H9 (cell line): ENCODE results near the gene ADORA2B. TPM values are rescaled to one million over a fixed set of nuclear protein-coding genes. Genes with fewer than 3 reads are reported as not detected.
"Not testable (repeated sequence)": the region's sequence is repeated elsewhere in the genome, so short reads cannot be mapped to it uniquely, and the experiment has no call there.

Source experiments
- DNase-seq: peaks from one replicate; pipeline ENCODE4 v3.0.0-alpha.2; 2017
- H2AFZ ChIP-seq: one replicate; pipeline ENCODE4 v1.6.1; 2013; ENCODE audit warnings: mild to moderate bottlenecking, low read length, control low read depth, moderate library complexity
- H2AK5ac ChIP-seq: 2 replicates; pipeline ENCODE4 v1.6.1; 2013; ENCODE audit warnings: low read length, control low read depth, mixed read lengths; ENCODE audit not compliant: insufficient read length
- H2BK120ac ChIP-seq: one replicate; pipeline ENCODE4 v1.6.1; 2013; ENCODE audit warnings: low read depth, mild to moderate bottlenecking, low read length, control low read depth, inconsistent platforms; ENCODE audit not compliant: poor library complexity, severe bottlenecking
- H2BK12ac ChIP-seq: 2 replicates; pipeline ENCODE4 v1.6.1; 2013; ENCODE audit warnings: low read length, control low read depth, mixed read lengths, low read depth; ENCODE audit not compliant: insufficient read length
- H2BK15ac ChIP-seq: 2 replicates; pipeline ENCODE4 v1.6.1; 2013; ENCODE audit warnings: low read depth, low read length, control low read depth
- H2BK20ac ChIP-seq: one replicate; pipeline ENCODE4 v1.6.1; 2013; ENCODE audit warnings: low read depth, mild to moderate bottlenecking, low read length, control low read depth, inconsistent platforms; ENCODE audit not compliant: poor library complexity, severe bottlenecking
- H2BK5ac ChIP-seq: 2 replicates; pipeline ENCODE4 v1.6.1; 2013; ENCODE audit warnings: low read length, control low read depth, mixed read lengths; ENCODE audit not compliant: insufficient read length
- H3K14ac ChIP-seq: 2 replicates; pipeline ENCODE4 v1.6.1; 2013; ENCODE audit warnings: low read length, control low read depth; ENCODE audit not compliant: insufficient read depth
- H3K18ac ChIP-seq: 2 replicates; pipeline ENCODE4 v1.6.1; 2013; ENCODE audit warnings: low read depth, mild to moderate bottlenecking, mixed read lengths, low read length, control low read depth; ENCODE audit not compliant: insufficient read length
- H3K23ac ChIP-seq: 2 replicates; pipeline ENCODE4 v1.6.1; 2013; ENCODE audit warnings: low read length, control low read depth, mixed read lengths, low read depth; ENCODE audit not compliant: insufficient read length
- H3K23me2 ChIP-seq: 2 replicates; pipeline ENCODE4 v1.6.1; 2013; ENCODE audit warnings: low read depth, mild to moderate bottlenecking, mixed read lengths, low read length, control low read depth; ENCODE audit not compliant: insufficient read length, poor library complexity, severe bottlenecking
- H3K27ac ChIP-seq: 2 replicates; pipeline ENCODE4 v1.5.1; 2013; ENCODE audit warnings: low read length, control low read depth, mixed read lengths, low read depth; ENCODE audit not compliant: insufficient read length
- H3K27me3 ChIP-seq: 2 replicates; pipeline ENCODE4 v1.6.1; 2013; ENCODE audit warnings: low read length, control low read depth, inconsistent platforms; ENCODE audit not compliant: insufficient read depth
- H3K4ac ChIP-seq: 2 replicates; pipeline ENCODE4 v1.6.1; 2013; ENCODE audit warnings: low read depth, mild to moderate bottlenecking, control low read depth, inconsistent platforms, low read length, moderate library complexity
- H3K4me1 ChIP-seq: 2 replicates; pipeline ENCODE4 v1.6.1; 2013; ENCODE audit warnings: low read length, control low read depth, inconsistent platforms; ENCODE audit not compliant: insufficient read depth
- H3K4me2 ChIP-seq: 2 replicates; pipeline ENCODE4 v1.6.1; 2013; ENCODE audit warnings: low read length, control low read depth, mixed read lengths; ENCODE audit not compliant: insufficient read length, insufficient read depth
- H3K56ac ChIP-seq: 2 replicates; pipeline ENCODE4 v1.6.1; 2013; ENCODE audit warnings: low read depth, mild to moderate bottlenecking, mixed read lengths, low read length, control low read depth; ENCODE audit not compliant: insufficient read length
- H3K79me1 ChIP-seq: 2 replicates; pipeline ENCODE4 v1.6.1; 2013; ENCODE audit warnings: low read depth, mild to moderate bottlenecking, moderate library complexity, low read length, control low read depth, inconsistent platforms; ENCODE audit not compliant: insufficient read depth, poor library complexity, severe bottlenecking
- H3K79me2 ChIP-seq: 2 replicates; pipeline ENCODE4 v1.6.1; 2013; ENCODE audit warnings: low read length, control low read depth, inconsistent platforms; ENCODE audit not compliant: insufficient read depth
- H3K9ac ChIP-seq: 2 replicates; pipeline ENCODE4 v1.6.1; 2013; ENCODE audit warnings: low read length, control low read depth, mixed read lengths; ENCODE audit not compliant: insufficient read length; ENCODE audit errors: extremely low read depth
- H3K9me3 ChIP-seq: one replicate; pipeline ENCODE4 v1.6.1; 2013; ENCODE audit warnings: low read depth, low read length, inconsistent platforms; ENCODE audit not compliant: control insufficient read depth
- H3T11ph ChIP-seq: one replicate; pipeline ENCODE4 v1.6.1; 2013; ENCODE audit warnings: mild to moderate bottlenecking, low read length, control low read depth, inconsistent platforms
- H4K20me1 ChIP-seq: one replicate; pipeline ENCODE4 v1.6.1; 2013; ENCODE audit not compliant: control insufficient read depth, insufficient read length, insufficient read depth
- H4K5ac ChIP-seq: 2 replicates; pipeline ENCODE4 v1.6.1; 2013; ENCODE audit warnings: low read depth, mild to moderate bottlenecking, mixed read lengths, low read length, control low read depth; ENCODE audit not compliant: insufficient read length
- H4K8ac ChIP-seq: replicated peaks from 2 replicates; pipeline ENCODE4 v1.6.1; 2013; ENCODE audit warnings: low read length, control low read depth, mixed read lengths, low read depth; ENCODE audit not compliant: insufficient read length
- H4K91ac ChIP-seq: 2 replicates; pipeline ENCODE4 v1.6.1; 2013; ENCODE audit warnings: low read depth, mild to moderate bottlenecking, moderate library complexity, mixed read lengths, low read length, control low read depth; ENCODE audit not compliant: insufficient read length
- H3K27ac Mint-ChIP-seq, 3 experiments: 2 replicates in 2 of 3; 3 replicates in 1 of 3; pipeline ENCODE4 v1.8.0; 2020 to 2021; ENCODE audit warnings: mixed read lengths in 3 of 3, mild to moderate bottlenecking in 1 of 3, moderate library complexity in 1 of 3
- H3K27me3 Mint-ChIP-seq: 2 replicates; pipeline ENCODE4 v1.8.0; 2021; ENCODE audit warnings: low read depth, mild to moderate bottlenecking, moderate library complexity, mixed read lengths
- H3K36me3 Mint-ChIP-seq, 3 experiments: 2 replicates in 2 of 3; 3 replicates in 1 of 3; pipeline ENCODE4 v1.8.0; 2020 to 2021; ENCODE audit warnings: low read depth in 3 of 3, mixed read lengths in 3 of 3; ENCODE audit not compliant: insufficient read depth in 1 of 3
- H3K4me1 Mint-ChIP-seq, 2 experiments: 2 replicates each; pipeline ENCODE4 v1.8.0; 2020; ENCODE audit warnings: mixed read lengths in 2 of 2
- H3K4me3 Mint-ChIP-seq, 2 experiments: 2 replicates in 1 of 2; 3 replicates in 1 of 2; pipeline ENCODE4 v1.8.0; 2020 to 2021; ENCODE audit warnings: mild to moderate bottlenecking in 2 of 2, mixed read lengths in 2 of 2, moderate library complexity in 1 of 2
- H3K9me3 Mint-ChIP-seq, 2 experiments: 2 replicates in 1 of 2; 3 replicates in 1 of 2; pipeline ENCODE4 v1.8.0; 2020; ENCODE audit warnings: mild to moderate bottlenecking in 2 of 2, mixed read lengths in 2 of 2, moderate library complexity in 1 of 2
- WGBS: extraction: QIAGEN DNeasy Blood & Tissue Kit; methylation state at CpG from one replicate; pipeline ENCODE4 v1.1.7; 2013; ENCODE audit warnings: missing lambda C conversion rate, low lambda C conversion rate, mixed read lengths; ENCODE audit not compliant: insufficient read length; ENCODE audit errors: extremely low coverage; 5-methylcytosine and 5-hydroxymethylcytosine counted together
- total RNA-seq: library from RNA; stranded (reverse); gene quantifications from 2 replicates; pipeline ENCODE4 v1.2.1, GENCODE V29; 2021
- TF ChIP-seq, protein P1 (sequence below): fragments of 200-600 bp; sonication (generic); conservative IDR thresholded peaks from 3 replicates; pipeline ENCODE4 v1.8.0; 2021; ENCODE audit warnings: antibody characterized with exemption, mild to moderate bottlenecking

The ADORA2B gene
- total RNA-seq, 1 experiment from 2014 or later, result 3.1 TPM

DNA sequence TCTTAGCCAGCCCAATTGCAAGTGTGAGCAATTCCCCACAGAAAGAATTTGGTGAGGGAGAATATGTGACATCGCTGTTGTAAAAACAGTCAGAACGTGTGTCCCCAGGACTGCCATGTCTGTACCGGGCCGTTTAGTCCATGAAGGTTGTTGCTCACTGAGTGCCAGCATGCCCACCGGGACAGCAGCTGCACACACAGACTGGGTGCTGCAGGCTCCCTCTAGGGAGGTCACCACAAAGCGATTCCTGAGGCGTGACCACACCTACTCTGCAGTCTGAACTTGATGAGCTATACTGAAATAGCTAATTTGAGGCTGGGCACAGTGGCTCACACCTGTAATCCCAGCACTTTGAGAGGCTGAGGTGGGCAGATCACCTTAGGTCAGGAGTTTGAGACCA lies 44.1 kb upstream of the ADORA2B start:
- no CpG with 5 or more reads among the region's 7 CpGs for WGBS
- H3T11ph ChIP-seq, result no peak overlapping the region
- H3K4me1 ChIP-seq, result no peaks in the 10 kb centered on the region
- Mint-ChIP-seq H3K9me3 (peaks cover 0 to 3% of the 10 kb centered on the region in 2 experiments; a peak in 2 of 5 replicates), H3K36me3 (no peaks in the 10 kb centered on the region), H3K27ac (no peak overlapping the region), H3K4me1 (no peaks in the 10 kb centered on the region), H3K4me3 (no peak overlapping the region), H3K27me3 (no peaks in the 10 kb centered on the region)
- H2BK15ac ChIP-seq, result no peak overlapping the region
- no peaks in the 10 kb centered on the region for H3K9me3 ChIP-seq
- no peaks in the 10 kb centered on the region; the same call in 1 of the 2 replicates for H3K27me3 ChIP-seq
- H3K27ac ChIP-seq, result no peak overlapping the region
- H3K9ac ChIP-seq, result no peak overlapping the region
- no peak overlapping the region for H3K4ac ChIP-seq
- H3K23me2 ChIP-seq, result no peaks in the 10 kb centered on the region
- no peak overlapping the region for H2AK5ac ChIP-seq
- H4K5ac ChIP-seq, result no peak overlapping the region
- no peak for DNase-seq
- H3K79me1 ChIP-seq, result no peaks in the 10 kb centered on the region
- H2AFZ ChIP-seq, result no peak overlapping the region
- H3K79me2 ChIP-seq, result no peaks in the 10 kb centered on the region
- no peak overlapping the region for H4K8ac ChIP-seq
- H2BK12ac ChIP-seq, result no peak overlapping the region
- no peak overlapping the region for H2BK20ac ChIP-seq
- no peak overlapping the region for H3K18ac ChIP-seq
- no peaks in the 10 kb centered on the region for H4K20me1 ChIP-seq
- H3K56ac ChIP-seq, result no peak overlapping the region
- no peak overlapping the region for H3K23ac ChIP-seq
- H4K91ac ChIP-seq, result no peak overlapping the region
- H3K14ac ChIP-seq, result no peak overlapping the region
- no peak overlapping the region for H2BK120ac ChIP-seq
- no peak overlapping the region for H2BK5ac ChIP-seq
- TF ChIP-seq, protein P1, sequence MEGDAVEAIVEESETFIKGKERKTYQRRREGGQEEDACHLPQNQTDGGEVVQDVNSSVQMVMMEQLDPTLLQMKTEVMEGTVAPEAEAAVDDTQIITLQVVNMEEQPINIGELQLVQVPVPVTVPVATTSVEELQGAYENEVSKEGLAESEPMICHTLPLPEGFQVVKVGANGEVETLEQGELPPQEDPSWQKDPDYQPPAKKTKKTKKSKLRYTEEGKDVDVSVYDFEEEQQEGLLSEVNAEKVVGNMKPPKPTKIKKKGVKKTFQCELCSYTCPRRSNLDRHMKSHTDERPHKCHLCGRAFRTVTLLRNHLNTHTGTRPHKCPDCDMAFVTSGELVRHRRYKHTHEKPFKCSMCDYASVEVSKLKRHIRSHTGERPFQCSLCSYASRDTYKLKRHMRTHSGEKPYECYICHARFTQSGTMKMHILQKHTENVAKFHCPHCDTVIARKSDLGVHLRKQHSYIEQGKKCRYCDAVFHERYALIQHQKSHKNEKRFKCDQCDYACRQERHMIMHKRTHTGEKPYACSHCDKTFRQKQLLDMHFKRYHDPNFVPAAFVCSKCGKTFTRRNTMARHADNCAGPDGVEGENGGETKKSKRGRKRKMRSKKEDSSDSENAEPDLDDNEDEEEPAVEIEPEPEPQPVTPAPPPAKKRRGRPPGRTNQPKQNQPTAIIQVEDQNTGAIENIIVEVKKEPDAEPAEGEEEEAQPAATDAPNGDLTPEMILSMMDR, result no peak
- no peak overlapping the region for H3K4me2 ChIP-seq

DNA sequence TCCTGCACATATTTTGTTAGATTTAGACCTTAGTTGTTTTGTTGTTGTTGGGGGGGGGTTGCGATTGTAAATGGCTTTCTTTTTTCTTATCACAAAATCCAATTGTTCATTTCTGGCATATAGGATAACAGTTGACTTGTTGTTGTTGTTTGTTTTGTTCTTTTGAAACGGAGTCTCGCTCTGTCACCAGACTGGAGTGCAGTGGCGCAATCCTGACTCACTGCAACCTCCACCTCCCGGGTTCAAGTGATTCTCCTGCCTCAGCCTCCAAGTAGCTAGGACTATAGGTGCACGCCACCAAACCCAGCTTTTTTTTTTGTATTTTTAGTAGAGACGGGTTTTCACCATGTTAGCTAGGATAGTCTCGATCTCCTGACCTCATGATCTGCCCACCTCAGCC lies 39.7 kb upstream of the ADORA2B start:
- H3K9me3 Mint-ChIP-seq, H4K5ac ChIP-seq, H3K27ac Mint-ChIP-seq, H3K27ac ChIP-seq, H2BK12ac ChIP-seq, H3K4me3 Mint-ChIP-seq, H2BK120ac ChIP-seq, H3K4me2 ChIP-seq, H3K9ac ChIP-seq, H3K79me2 ChIP-seq, H2AK5ac ChIP-seq, H4K20me1 ChIP-seq, H3K27me3 Mint-ChIP-seq, H3K23me2 ChIP-seq, H3K4ac ChIP-seq, H4K91ac ChIP-seq, H3K4me1 ChIP-seq, H2BK15ac ChIP-seq, H3K56ac ChIP-seq, H3K36me3 Mint-ChIP-seq, H3K27me3 ChIP-seq, H3T11ph ChIP-seq, H2BK5ac ChIP-seq, H4K8ac ChIP-seq, H3K79me1 ChIP-seq, H3K9me3 ChIP-seq, H3K14ac ChIP-seq, H2BK20ac ChIP-seq, H3K18ac ChIP-seq, H3K23ac ChIP-seq, H2AFZ ChIP-seq, DNase-seq: not testable (repeated sequence)
- H3K4me1 Mint-ChIP-seq, result peaks cover 14 to 17% of the 10 kb centered on the region in 2 experiments
- no CpG with 5 or more reads among the region's 8 CpGs for WGBS
